T-helper 17 cell (primary cell): ENCODE data around the gene TMEM184B. TPM values are rescaled to one million over a fixed set of nuclear protein-coding genes. Genes with fewer than 3 reads are reported as not detected.
A peak's percentile ranks its signal among the peaks of the same experiment; 100 is the strongest.

ENCODE experiments used
- ATAC-seq: fragments of 150-1000 bp; cut with Tn5 transposase; 2 replicates; pipeline ENCODE4 v1.10.0; 2021; ENCODE audit warnings: mild to moderate bottlenecking, moderate library complexity
- DNase-seq, 3 donors: peaks; one replicate each; pipeline versions ENCODE4 v3.0.0 to v3.0.0-alpha.2; 2020 to 2021
- H3K9me3 ChIP-seq: one replicate; pipeline ENCODE4 v1.7.0; 2013; ENCODE audit warnings: low read length, mild to moderate bottlenecking; ENCODE audit not compliant: control insufficient read depth, poor library complexity, severe bottlenecking
- H3K27ac Mint-ChIP-seq: one replicate; pipeline ENCODE4 v1.8.0; 2022; ENCODE audit warnings: mild to moderate bottlenecking, moderate library complexity, mixed read lengths
- H3K27me3 Mint-ChIP-seq: one replicate; pipeline ENCODE4 v1.8.0; 2022; ENCODE audit warnings: mixed read lengths
- H3K36me3 Mint-ChIP-seq: one replicate; pipeline ENCODE4 v1.8.0; 2022; ENCODE audit warnings: low read depth, mixed read lengths
- H3K4me1 Mint-ChIP-seq: one replicate; pipeline ENCODE4 v1.8.0; 2022; ENCODE audit warnings: mild to moderate bottlenecking, mixed read lengths
- H3K4me3 Mint-ChIP-seq: one replicate; pipeline ENCODE4 v1.8.0; 2022; ENCODE audit warnings: mild to moderate bottlenecking, moderate library complexity, mixed read lengths
- total RNA-seq, 4 donors: library from RNA in 2 of 4; stranded (reverse) in 2 of 4; gene quantifications; one replicate each; pipeline ENCODE4 v1.2.3 and lab custom pipeline; 2022 to 2026

TMEM184B gene
- total RNA-seq, 2 donors from 2014 or later, result 53.3 TPM

GRCh38 chr22:38260761-38261681 is 11.8 kb downstream of the TMEM184B start:
- Mint-ChIP-seq H3K36me3 (peaks cover 3% of the 10 kb centered on the region), H3K4me1 (peaks cover 30% of the 10 kb centered on the region), H3K27me3 (no peaks in the 10 kb centered on the region), H3K4me3 (peak overlapping the region; percentile 61), H3K27ac (peak overlapping the region; percentile 82)
- no peaks in the 10 kb centered on the region for H3K9me3 ChIP-seq
- DNase-seq, result no peak
- ATAC-seq, result peak; percentile 33

GRCh38 chr22:38259370-38259769 is 13.4 kb downstream of the TMEM184B start:
- H3K4me1 Mint-ChIP-seq, result peaks cover 26% of the 10 kb centered on the region
- peak overlapping the region; percentile 82 for H3K27ac Mint-ChIP-seq
- DNase-seq (no peak), ATAC-seq (no peak)
- H3K27me3 Mint-ChIP-seq, result no peaks in the 10 kb centered on the region
- peaks cover 3% of the 10 kb centered on the region for H3K36me3 Mint-ChIP-seq
- H3K9me3 ChIP-seq, result no peaks in the 10 kb centered on the region
- H3K4me3 Mint-ChIP-seq, result no peak overlapping the region

GRCh38 chr22:38258895-38259294 is 13.9 kb downstream of the TMEM184B start:
- H3K4me1 Mint-ChIP-seq, result peaks cover 26% of the 10 kb centered on the region
- H3K9me3 ChIP-seq, result no peaks in the 10 kb centered on the region
- peaks cover 3% of the 10 kb centered on the region for H3K36me3 Mint-ChIP-seq
- peak overlapping the region; percentile 82 for H3K27ac Mint-ChIP-seq
- no peaks in the 10 kb centered on the region for H3K27me3 Mint-ChIP-seq
- no peak overlapping the region for H3K4me3 Mint-ChIP-seq
- ATAC-seq (no peak), DNase-seq (no peak)

- no peaks in the 10 kb centered on the region for H3K36me3 Mint-ChIP-seq
- H3K27me3 Mint-ChIP-seq, result no peaks in the 10 kb centered on the region
- DNase-seq, result no peak
- peaks cover 22% of the 10 kb centered on the region for H3K4me1 Mint-ChIP-seq
- no peak overlapping the region for H3K4me3 Mint-ChIP-seq
- H3K27ac Mint-ChIP-seq, result no peak overlapping the region
- no peaks in the 10 kb centered on the region for H3K9me3 ChIP-seq
- ATAC-seq, result no peak
These were observed 15.1 kb downstream of the TMEM184B start for GRCh38 chr22:38257650-38258250.

GRCh38 chr22:38257181-38257580 is 15.6 kb downstream of the TMEM184B start:
- Mint-ChIP-seq H3K4me1 (peaks cover 19% of the 10 kb centered on the region), H3K27ac (no peak overlapping the region), H3K36me3 (no peaks in the 10 kb centered on the region), H3K4me3 (no peak overlapping the region), H3K27me3 (no peaks in the 10 kb centered on the region)
- DNase-seq, result no peak
- H3K9me3 ChIP-seq, result no peaks in the 10 kb centered on the region
- ATAC-seq, result no peak

GRCh38 chr22:38255697-38256096 is 17.1 kb downstream of the TMEM184B start:
- DNase-seq (no peak), ATAC-seq (no peak)
- no peaks in the 10 kb centered on the region for H3K9me3 ChIP-seq
- Mint-ChIP-seq H3K4me1 (peaks cover 11% of the 10 kb centered on the region), H3K36me3 (no peaks in the 10 kb centered on the region), H3K4me3 (no peak overlapping the region), H3K27ac (no peak overlapping the region), H3K27me3 (no peaks in the 10 kb centered on the region)

- no peaks in the 10 kb centered on the region for H3K36me3 Mint-ChIP-seq
- H3K4me1 Mint-ChIP-seq, result peaks cover 5% of the 10 kb centered on the region
- no peak overlapping the region for H3K27ac Mint-ChIP-seq
- ATAC-seq (no peak), DNase-seq (no peak)
- H3K27me3 Mint-ChIP-seq, result no peaks in the 10 kb centered on the region
- H3K9me3 ChIP-seq, result no peaks in the 10 kb centered on the region
- H3K4me3 Mint-ChIP-seq, result no peak overlapping the region
These were observed 21.5 kb downstream of the TMEM184B start for GRCh38 chr22:38251341-38251692.

- ATAC-seq (no peak), DNase-seq (no peak)
- no peak overlapping the region for H3K4me3 Mint-ChIP-seq
- no peaks in the 10 kb centered on the region for H3K9me3 ChIP-seq
- H3K4me1 Mint-ChIP-seq, result peaks cover 5% of the 10 kb centered on the region
- H3K36me3 Mint-ChIP-seq, result no peaks in the 10 kb centered on the region
- H3K27ac Mint-ChIP-seq, result peak overlapping the region; percentile 41
- no peaks in the 10 kb centered on the region for H3K27me3 Mint-ChIP-seq
These were observed 22.0 kb downstream of the TMEM184B start for GRCh38 chr22:38250643-38251340.

- Mint-ChIP-seq H3K36me3 (no peaks in the 10 kb centered on the region), H3K27ac (peak overlapping the region; percentile 41), H3K27me3 (no peaks in the 10 kb centered on the region), H3K4me1 (peaks cover 3% of the 10 kb centered on the region), H3K4me3 (no peak overlapping the region)
- H3K9me3 ChIP-seq, result no peaks in the 10 kb centered on the region
- ATAC-seq (no peak), DNase-seq (no peak)
These were observed 22.8 kb downstream of the TMEM184B start for GRCh38 chr22:38249803-38250642.

- no peak overlapping the region for H3K4me3 Mint-ChIP-seq
- H3K27me3 Mint-ChIP-seq, result no peaks in the 10 kb centered on the region
- H3K9me3 ChIP-seq, result no peaks in the 10 kb centered on the region
- no peak for ATAC-seq
- H3K27ac Mint-ChIP-seq, result no peak overlapping the region
- H3K36me3 Mint-ChIP-seq, result no peaks in the 10 kb centered on the region
- DNase-seq, result no peak
- peaks cover 3% of the 10 kb centered on the region for H3K4me1 Mint-ChIP-seq
These were observed 23.5 kb downstream of the TMEM184B start for GRCh38 chr22:38249301-38249700.

GRCh38 chr22:38248280-38248679 is 24.5 kb downstream of the TMEM184B start:
- no peaks in the 10 kb centered on the region for H3K9me3 ChIP-seq
- H3K27ac Mint-ChIP-seq, result no peak overlapping the region
- H3K27me3 Mint-ChIP-seq, result no peaks in the 10 kb centered on the region
- DNase-seq (no peak), ATAC-seq (no peak)
- peaks cover 3% of the 10 kb centered on the region for H3K4me1 Mint-ChIP-seq
- H3K4me3 Mint-ChIP-seq, result no peak overlapping the region
- no peaks in the 10 kb centered on the region for H3K36me3 Mint-ChIP-seq

GRCh38 chr22:38247713-38248112 is 25.1 kb downstream of the TMEM184B start:
- Mint-ChIP-seq H3K4me1 (peaks cover 3% of the 10 kb centered on the region), H3K36me3 (no peaks in the 10 kb centered on the region), H3K4me3 (no peak overlapping the region), H3K27me3 (no peaks in the 10 kb centered on the region), H3K27ac (no peak overlapping the region)
- DNase-seq (no peak), ATAC-seq (no peak)
- H3K9me3 ChIP-seq, result no peaks in the 10 kb centered on the region

- Mint-ChIP-seq H3K27ac (no peak overlapping the region), H3K4me3 (no peak overlapping the region), H3K36me3 (no peaks in the 10 kb centered on the region), H3K4me1 (peaks cover 3% of the 10 kb centered on the region), H3K27me3 (no peaks in the 10 kb centered on the region)
- no peak for DNase-seq
- no peaks in the 10 kb centered on the region for H3K9me3 ChIP-seq
- ATAC-seq, result no peak
These were observed 26.1 kb downstream of the TMEM184B start for GRCh38 chr22:38246692-38247091.
